22Rv1 (cell line): ENCODE measurements around the gene SLC35E4.

Experiments used
- H3K27ac ChIP-seq: fragments of 450-650 bp; 2 replicates; pipeline ENCODE4 v1.5.1; 2017
- ZFX ChIP-seq: fragments of 450-650 bp; IDR thresholded peaks from 2 replicates; pipeline ENCODE4 v1.6.1; 2017; ENCODE audit warnings: antibody characterized with exemption, borderline replicate concordance
- TF ChIP-seq, protein P1 (sequence below): fragments of 450-650 bp; IDR thresholded peaks from 2 replicates; pipeline ENCODE4 v1.5.1; 2017; ENCODE audit warnings: mild to moderate bottlenecking

Gene SLC35E4

GRCh38 chr22:30643055-30643875, 7.7 kb downstream of the SLC35E4 start:
- H3K27ac ChIP-seq = no peak overlapping the region
- TF ChIP-seq, protein P1, sequence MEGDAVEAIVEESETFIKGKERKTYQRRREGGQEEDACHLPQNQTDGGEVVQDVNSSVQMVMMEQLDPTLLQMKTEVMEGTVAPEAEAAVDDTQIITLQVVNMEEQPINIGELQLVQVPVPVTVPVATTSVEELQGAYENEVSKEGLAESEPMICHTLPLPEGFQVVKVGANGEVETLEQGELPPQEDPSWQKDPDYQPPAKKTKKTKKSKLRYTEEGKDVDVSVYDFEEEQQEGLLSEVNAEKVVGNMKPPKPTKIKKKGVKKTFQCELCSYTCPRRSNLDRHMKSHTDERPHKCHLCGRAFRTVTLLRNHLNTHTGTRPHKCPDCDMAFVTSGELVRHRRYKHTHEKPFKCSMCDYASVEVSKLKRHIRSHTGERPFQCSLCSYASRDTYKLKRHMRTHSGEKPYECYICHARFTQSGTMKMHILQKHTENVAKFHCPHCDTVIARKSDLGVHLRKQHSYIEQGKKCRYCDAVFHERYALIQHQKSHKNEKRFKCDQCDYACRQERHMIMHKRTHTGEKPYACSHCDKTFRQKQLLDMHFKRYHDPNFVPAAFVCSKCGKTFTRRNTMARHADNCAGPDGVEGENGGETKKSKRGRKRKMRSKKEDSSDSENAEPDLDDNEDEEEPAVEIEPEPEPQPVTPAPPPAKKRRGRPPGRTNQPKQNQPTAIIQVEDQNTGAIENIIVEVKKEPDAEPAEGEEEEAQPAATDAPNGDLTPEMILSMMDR = no peak
- TF ChIP-seq ZFX = no peak

- TF ChIP-seq, protein P1 = no peak
- TF ChIP-seq ZFX = no peak
These were observed 11.1 kb downstream of the SLC35E4 start for GRCh38 chr22:30646518-30647160.

DNA sequence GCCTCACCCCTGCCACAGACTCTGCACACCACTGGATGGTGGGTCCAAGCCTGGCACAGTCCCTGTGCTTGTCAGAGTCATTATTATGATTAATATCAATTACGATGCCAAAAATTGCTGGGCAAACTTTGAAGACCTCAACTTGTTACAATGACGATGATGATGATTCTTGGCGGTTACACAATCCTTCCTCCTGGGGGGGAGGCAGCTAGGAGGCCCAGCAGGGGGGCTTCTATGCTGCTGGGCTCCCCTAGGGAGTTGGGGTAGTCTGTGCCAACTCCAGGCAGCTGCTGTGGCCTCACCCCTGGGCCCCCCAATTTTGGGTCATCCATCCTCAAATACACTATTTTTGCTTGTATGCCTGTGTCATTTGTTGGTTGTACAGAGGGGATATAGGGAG, 12.0 kb downstream of the SLC35E4 start:
- H3K27ac ChIP-seq = no peak overlapping the region
- TF ChIP-seq, protein P1 = no peak
- TF ChIP-seq ZFX = no peak

More at GRCh38 chr22:30646518-30647160, 11.1 kb downstream of the SLC35E4 start:
- H3K27ac ChIP-seq = no peak overlapping the region

GRCh38 chr22:30648825-30649224, 13.2 kb downstream of the SLC35E4 start:
- TF ChIP-seq ZFX = no peak
- TF ChIP-seq, protein P1 = no peak
- no peak overlapping the region for H3K27ac ChIP-seq

- TF ChIP-seq ZFX = no peak
- TF ChIP-seq, protein P1 = no peak
- no peak overlapping the region for H3K27ac ChIP-seq
These were observed 13.9 kb downstream of the SLC35E4 start for GRCh38 chr22:30649430-30650007.

GRCh38 chr22:30650508-30651116, 15.0 kb downstream of the SLC35E4 start:
- no peak for TF ChIP-seq ZFX
- TF ChIP-seq, protein P1 = no peak
- H3K27ac ChIP-seq = no peak overlapping the region
